Measurements from ENCODE around the gene EXOSC3. TPM values are rescaled to one million over a fixed set of nuclear protein-coding genes. Genes with fewer than 3 reads are reported as not detected.

The EXOSC3 gene
- total and polyA plus RNA-seq, 2 experiments from 2014 or later: 28.5 to 48.1 TPM

GRCh38 chr9:37792122-37792521 is 7.3 kb upstream of the EXOSC3 start:
- 70% methylated on average over 5 of the region's 5 CpGs for WGBS (ENCODE audit: low lambda C conversion rate, missing lambda C conversion rate)
- Histone ChIP-seq H3K4me2 (no peak overlapping the region), H3K79me2 (no peaks in the 10 kb centered on the region), H3K4me3 (no peak overlapping the region), H2AFZ (no peak overlapping the region), H3K36me3 (replicated peaks; ENCODE audit: insufficient read depth, low read depth) (no peaks in the 10 kb centered on the region), H3K9me3 (ENCODE audit: low read depth) (no peaks in the 10 kb centered on the region), H3K27me3 (no peaks in the 10 kb centered on the region), H3K27ac (no peak overlapping the region), H3K9me2 (replicated peaks; ENCODE audit: insufficient read depth) (no peaks in the 10 kb centered on the region), H4K20me1 (ENCODE audit: insufficient read depth, poor library complexity, severe bottlenecking) (no peaks in the 10 kb centered on the region), H3K4me1 (ENCODE audit: insufficient read depth) (no peaks in the 10 kb centered on the region)
- no peak for DNase-seq (ENCODE audit: low spot score)
- TF ChIP-seq CTCF (IDR thresholded peaks at IDR 0.05; ENCODE audit: poor library complexity) (no peak), EZH2phosphoT487 (IDR thresholded peaks at IDR 0.05; ENCODE audit: low read depth, severe bottlenecking, unreplicated experiment) (no peak), EZH2 (IDR thresholded peaks at IDR 0.05; ENCODE audit: borderline replicate concordance) (no peak)

GRCh38 chr9:37790096-37790495 is 5.2 kb upstream of the EXOSC3 start:
- Histone ChIP-seq H3K9me2 (replicated peaks; ENCODE audit: insufficient read depth) (no peaks in the 10 kb centered on the region), H3K36me3 (replicated peaks; ENCODE audit: insufficient read depth, low read depth) (no peaks in the 10 kb centered on the region), H3K27ac (no peak overlapping the region), H3K27me3 (no peaks in the 10 kb centered on the region), H4K20me1 (ENCODE audit: insufficient read depth, poor library complexity, severe bottlenecking) (no peaks in the 10 kb centered on the region), H3K4me1 (ENCODE audit: insufficient read depth) (no peaks in the 10 kb centered on the region), H3K4me2 (no peak overlapping the region), H2AFZ (no peak overlapping the region), H3K4me3 (no peak overlapping the region), H3K9me3 (ENCODE audit: low read depth) (no peaks in the 10 kb centered on the region), H3K79me2 (peaks cover 3% of the 10 kb centered on the region)
- WGBS (ENCODE audit: low lambda C conversion rate, missing lambda C conversion rate): 94% methylated on average over 2 of the region's 2 CpGs
- TF ChIP-seq CTCF (IDR thresholded peaks at IDR 0.05; ENCODE audit: poor library complexity) (no peak), EZH2 (IDR thresholded peaks at IDR 0.05; ENCODE audit: borderline replicate concordance) (no peak), EZH2phosphoT487 (IDR thresholded peaks at IDR 0.05; ENCODE audit: low read depth, severe bottlenecking, unreplicated experiment) (no peak)
- no peak for DNase-seq (ENCODE audit: low spot score)

- no peak overlapping the region for H3K27ac ChIP-seq
Observed at GRCh38 chr9:37788332-37788731, 3.5 kb upstream of the EXOSC3 start.

More at GRCh38 chr9:37788332-37788731, 3.5 kb upstream of the EXOSC3 start:
- Histone ChIP-seq H2AFZ (no peak overlapping the region), H3K4me3 (no peak overlapping the region), H3K27me3 (no peaks in the 10 kb centered on the region), H3K9me3 (ENCODE audit: low read depth) (no peaks in the 10 kb centered on the region), H3K4me1 (ENCODE audit: insufficient read depth) (peaks cover 8% of the 10 kb centered on the region), H3K36me3 (replicated peaks; ENCODE audit: insufficient read depth, low read depth) (no peaks in the 10 kb centered on the region), H3K79me2 (peaks cover 16% of the 10 kb centered on the region), H4K20me1 (ENCODE audit: insufficient read depth, poor library complexity, severe bottlenecking) (no peaks in the 10 kb centered on the region), H3K4me2 (no peak overlapping the region), H3K9me2 (replicated peaks; ENCODE audit: insufficient read depth) (no peaks in the 10 kb centered on the region)
- no peak for DNase-seq (ENCODE audit: low spot score)
- TF ChIP-seq EZH2phosphoT487 (IDR thresholded peaks at IDR 0.05; ENCODE audit: low read depth, severe bottlenecking, unreplicated experiment): no peak
- no peak for TF ChIP-seq CTCF (IDR thresholded peaks at IDR 0.05; ENCODE audit: poor library complexity)
- TF ChIP-seq EZH2 (IDR thresholded peaks at IDR 0.05; ENCODE audit: borderline replicate concordance): no peak
- 83% methylated on average over 6 of the region's 6 CpGs for WGBS (ENCODE audit: low lambda C conversion rate, missing lambda C conversion rate)
